ENCODE measurements around the gene ASB1.

The ASB1 gene

GRCh38 chr2:238420878-238421694 is 5.6 kb upstream of the ASB1 start:
- no peak overlapping the region for H3K4me3 ChIP-seq (ENCODE audit: low read length)
- DNase-seq (ENCODE audit: low read depth, low spot score) = no peak

GRCh38 chr2:238421695-238422035 is 5.1 kb upstream of the ASB1 start:
- no peak for DNase-seq (ENCODE audit: low read depth, low spot score)
- no peak overlapping the region for H3K4me3 ChIP-seq (ENCODE audit: low read length)

- DNase-seq (ENCODE audit: low read depth, low spot score) = no peak
- H3K4me3 ChIP-seq (ENCODE audit: low read length) = no peak overlapping the region
These were observed 4.4 kb upstream of the ASB1 start for GRCh38 chr2:238422285-238422684.

GRCh38 chr2:238422940-238423339 is 3.8 kb upstream of the ASB1 start:
- no peak for DNase-seq (ENCODE audit: low read depth, low spot score)
- no peak overlapping the region for H3K4me3 ChIP-seq (ENCODE audit: low read length)

GRCh38 chr2:238423561-238424312 is 3.0 kb upstream of the ASB1 start:
- no peak for DNase-seq (ENCODE audit: low read depth, low spot score)
- H3K4me3 ChIP-seq (ENCODE audit: low read length) = no peak overlapping the region

GRCh38 chr2:238424313-238424700 is 2.4 kb upstream of the ASB1 start:
- DNase-seq (ENCODE audit: low read depth, low spot score) = no peak
- no peak overlapping the region for H3K4me3 ChIP-seq (ENCODE audit: low read length)

GRCh38 chr2:238425505-238425978 is 1.2 kb upstream of the ASB1 start:
- DNase-seq (ENCODE audit: low read depth, low spot score) = no peak

GRCh38 chr2:238425979-238426567 is 654 bp upstream of the ASB1 start:
- peak; percentile 29 for DNase-seq (ENCODE audit: low read depth, low spot score)
- H3K4me3 ChIP-seq (ENCODE audit: low read length) = peak overlapping the region; percentile 96

More at GRCh38 chr2:238425505-238425978, 1.2 kb upstream of the ASB1 start:
- H3K4me3 ChIP-seq (ENCODE audit: low read length) = peak overlapping the region; percentile 96

GRCh38 chr2:238427435-238428162 is 872 bp downstream of the ASB1 start:
- DNase-seq (ENCODE audit: low read depth, low spot score) = no peak
- peak overlapping the region; percentile 96 for H3K4me3 ChIP-seq (ENCODE audit: low read length)

- DNase-seq (ENCODE audit: low read depth, low spot score) = no peak
- H3K4me3 ChIP-seq (ENCODE audit: low read length) = no peak overlapping the region
These were observed 2.1 kb downstream of the ASB1 start for GRCh38 chr2:238428866-238429265.

GRCh38 chr2:238430781-238431180 is 4.1 kb downstream of the ASB1 start:
- H3K4me3 ChIP-seq (ENCODE audit: low read length) = no peak overlapping the region
- no peak for DNase-seq (ENCODE audit: low read depth, low spot score)

- DNase-seq (ENCODE audit: low read depth, low spot score) = no peak
These were observed 4.7 kb downstream of the ASB1 start for GRCh38 chr2:238431456-238431855.

GRCh38 chr2:238433300-238433915 is 6.7 kb downstream of the ASB1 start:
- H3K4me3 ChIP-seq (ENCODE audit: low read length) = no peak overlapping the region
- no peak for DNase-seq (ENCODE audit: low read depth, low spot score)

More at GRCh38 chr2:238431456-238431855, 4.7 kb downstream of the ASB1 start:
- H3K4me3 ChIP-seq (ENCODE audit: low read length) = no peak overlapping the region

- H3K4me3 ChIP-seq (ENCODE audit: low read length) = no peak overlapping the region
- no peak for DNase-seq (ENCODE audit: low read depth, low spot score)
These were observed 7.5 kb downstream of the ASB1 start for GRCh38 chr2:238433941-238434845.

- DNase-seq (ENCODE audit: low read depth, low spot score) = no peak
- no peak overlapping the region for H3K4me3 ChIP-seq (ENCODE audit: low read length)
These were observed 8.4 kb downstream of the ASB1 start for GRCh38 chr2:238434846-238435751.

GRCh38 chr2:238435752-238436096 is 9.0 kb downstream of the ASB1 start:
- DNase-seq (ENCODE audit: low read depth, low spot score) = no peak
- H3K4me3 ChIP-seq (ENCODE audit: low read length) = no peak overlapping the region
